HG03280 (cell line): Measurements from ENCODE around the gene ZNF48.

Experiments
- ATAC-seq: cut with Tn5 transposase; IDR thresholded peaks from one replicate; pipeline ENCODE4 v1.9.1; 2021; ENCODE audit warnings: mild to moderate bottlenecking, moderate library complexity; ENCODE audit not compliant: unreplicated experiment

Gene ZNF48

DNA sequence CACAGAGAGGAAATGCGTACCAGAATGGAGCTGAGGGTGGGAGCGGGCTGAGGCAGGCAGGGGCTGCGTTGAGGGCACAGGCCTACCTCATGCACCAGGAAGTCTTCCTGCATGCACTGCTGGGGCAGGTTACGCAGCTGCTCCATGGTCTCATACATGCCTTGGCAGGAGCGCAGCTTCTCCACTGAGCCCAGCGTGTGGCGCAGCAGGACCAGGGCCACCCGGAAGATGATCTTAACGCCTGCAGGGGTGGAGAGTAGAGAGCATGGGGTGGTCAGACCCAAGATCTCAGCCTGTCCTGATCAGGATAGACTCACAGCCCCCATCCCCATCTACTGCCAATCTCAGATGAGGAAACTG, 36.7 kb upstream of the ZNF48 start:
- ATAC-seq: no peak

GRCh38 chr16:30358990-30359870, 36.0 kb upstream of the ZNF48 start:
- no peak for ATAC-seq

DNA sequence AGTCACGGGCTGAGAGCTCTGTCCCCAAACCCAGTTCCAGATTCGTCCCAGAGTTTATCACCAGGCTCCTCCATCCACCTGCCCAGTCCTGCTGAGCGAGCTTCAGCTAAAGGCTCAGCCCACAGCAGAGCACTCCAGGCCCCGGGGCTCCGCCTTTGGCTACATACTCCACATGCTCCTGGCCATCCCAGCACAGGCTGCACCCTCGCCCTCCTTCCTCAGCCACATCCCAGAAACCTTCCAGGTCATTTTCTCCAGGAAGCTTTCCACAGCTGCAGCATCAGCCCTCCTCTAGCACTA, 35.4 kb upstream of the ZNF48 start:
- no peak for ATAC-seq

- ATAC-seq: no peak
Measured at GRCh38 chr16:30361180-30361579, 34.0 kb upstream of the ZNF48 start.

- no peak for ATAC-seq
Measured at GRCh38 chr16:30365200-30365599, 30.0 kb upstream of the ZNF48 start.

GRCh38 chr16:30366511-30366910, 28.7 kb upstream of the ZNF48 start:
- ATAC-seq: no peak

GRCh38 chr16:30367349-30368009, 27.7 kb upstream of the ZNF48 start:
- ATAC-seq: no peak

DNA sequence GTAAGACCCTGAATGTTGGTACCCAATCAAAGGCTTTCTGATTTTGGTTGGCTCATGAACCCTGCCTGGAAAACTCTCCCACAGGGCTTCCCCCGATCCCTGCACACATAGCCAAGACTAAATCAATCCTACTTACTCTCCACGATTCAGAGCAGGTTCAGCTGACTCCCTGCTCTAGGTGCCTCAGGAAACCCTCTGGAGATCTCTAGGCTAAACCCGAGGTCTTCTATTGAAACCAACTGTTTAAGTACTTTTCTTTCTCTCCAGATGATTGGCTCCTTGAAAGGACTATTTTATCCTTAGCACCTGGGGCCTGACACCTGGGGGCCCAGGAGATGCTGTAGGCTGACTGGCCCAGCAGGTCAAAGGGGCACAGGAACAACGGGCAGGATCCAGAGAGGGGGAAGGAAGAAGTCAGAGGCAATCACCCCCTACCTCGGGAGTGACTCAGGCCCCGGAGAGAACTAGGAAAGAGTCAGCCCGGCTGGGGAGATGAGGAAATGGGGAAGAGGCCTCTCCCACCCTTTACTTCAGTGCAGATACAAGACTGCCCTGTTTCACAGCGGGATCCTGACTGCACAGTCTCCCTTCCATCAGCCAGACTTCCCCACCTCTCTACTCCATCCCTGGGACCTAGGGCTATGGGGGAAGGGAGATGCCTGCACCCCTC, 27.0 kb upstream of the ZNF48 start:
- ATAC-seq: no peak

- no peak for ATAC-seq
Measured at GRCh38 chr16:30368792-30369090, 26.5 kb upstream of the ZNF48 start.

DNA sequence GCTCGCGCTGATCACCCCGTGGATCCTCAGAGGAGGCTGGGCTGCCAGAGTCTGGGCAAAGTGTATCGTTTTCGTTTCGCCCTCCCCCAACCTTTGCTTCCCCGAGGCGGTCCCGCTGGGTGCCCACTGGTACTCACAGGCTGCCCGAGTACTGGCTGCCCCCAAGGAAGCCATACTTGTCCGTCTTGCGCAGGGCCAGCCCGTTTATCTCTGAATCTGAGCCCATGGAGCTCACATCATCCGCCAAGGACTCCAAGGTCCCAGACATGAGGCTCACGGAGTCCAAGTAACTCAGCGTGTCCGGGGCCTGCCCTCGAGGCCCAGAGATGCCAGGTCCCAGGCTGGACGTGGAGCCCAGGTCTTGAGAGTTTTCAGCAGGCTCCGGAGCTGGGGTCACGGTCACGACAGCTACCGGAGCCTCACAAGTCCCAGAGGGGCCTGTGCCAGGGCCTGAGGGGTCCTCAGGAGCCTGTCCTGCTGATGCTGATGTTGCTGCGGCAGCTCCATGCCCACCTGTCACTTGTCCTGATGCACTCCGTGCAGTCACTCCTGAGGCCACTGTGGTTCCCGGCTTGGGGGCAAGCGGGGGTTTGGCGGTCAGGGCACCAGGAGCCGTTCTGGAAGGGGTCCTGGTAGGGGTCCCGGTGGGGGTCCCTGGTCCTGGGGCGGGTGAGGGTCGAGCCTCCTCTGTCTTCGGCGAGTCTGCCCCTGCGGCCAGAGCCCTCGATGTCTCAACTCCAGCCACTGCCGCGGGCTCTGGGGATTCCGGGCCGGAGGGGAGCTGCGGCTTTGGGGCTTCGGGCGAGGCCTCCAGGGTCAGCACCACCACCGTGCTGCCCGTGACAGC, 25.9 kb upstream of the ZNF48 start:
- ATAC-seq: no peak

DNA sequence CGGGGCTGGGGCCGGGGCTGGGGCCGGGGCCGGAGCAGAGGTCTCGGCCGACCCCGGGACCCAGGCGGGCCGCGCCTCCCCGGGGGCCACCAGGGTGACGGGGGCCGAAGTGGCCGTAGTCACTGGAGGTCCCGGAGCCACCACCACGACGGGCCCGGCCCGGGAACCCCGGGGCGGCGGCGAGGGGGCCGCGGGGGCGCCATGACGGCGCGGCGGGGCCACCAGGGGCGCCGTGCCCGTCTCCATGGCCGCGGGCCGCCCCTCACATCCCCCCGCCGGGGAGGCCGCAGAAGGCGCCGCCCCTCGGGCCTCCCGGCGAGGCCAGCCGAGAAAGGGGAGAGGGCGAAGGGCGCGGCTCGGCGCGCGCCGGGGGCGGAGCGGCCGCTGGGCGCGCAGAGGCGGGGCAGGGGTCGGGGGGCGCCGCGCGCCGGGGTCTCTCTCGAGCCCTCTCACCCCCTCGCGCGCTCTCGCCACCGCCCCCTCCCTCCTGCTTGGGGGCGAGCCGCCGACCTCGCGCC, 25.2 kb upstream of the ZNF48 start:
- no peak for ATAC-seq

DNA sequence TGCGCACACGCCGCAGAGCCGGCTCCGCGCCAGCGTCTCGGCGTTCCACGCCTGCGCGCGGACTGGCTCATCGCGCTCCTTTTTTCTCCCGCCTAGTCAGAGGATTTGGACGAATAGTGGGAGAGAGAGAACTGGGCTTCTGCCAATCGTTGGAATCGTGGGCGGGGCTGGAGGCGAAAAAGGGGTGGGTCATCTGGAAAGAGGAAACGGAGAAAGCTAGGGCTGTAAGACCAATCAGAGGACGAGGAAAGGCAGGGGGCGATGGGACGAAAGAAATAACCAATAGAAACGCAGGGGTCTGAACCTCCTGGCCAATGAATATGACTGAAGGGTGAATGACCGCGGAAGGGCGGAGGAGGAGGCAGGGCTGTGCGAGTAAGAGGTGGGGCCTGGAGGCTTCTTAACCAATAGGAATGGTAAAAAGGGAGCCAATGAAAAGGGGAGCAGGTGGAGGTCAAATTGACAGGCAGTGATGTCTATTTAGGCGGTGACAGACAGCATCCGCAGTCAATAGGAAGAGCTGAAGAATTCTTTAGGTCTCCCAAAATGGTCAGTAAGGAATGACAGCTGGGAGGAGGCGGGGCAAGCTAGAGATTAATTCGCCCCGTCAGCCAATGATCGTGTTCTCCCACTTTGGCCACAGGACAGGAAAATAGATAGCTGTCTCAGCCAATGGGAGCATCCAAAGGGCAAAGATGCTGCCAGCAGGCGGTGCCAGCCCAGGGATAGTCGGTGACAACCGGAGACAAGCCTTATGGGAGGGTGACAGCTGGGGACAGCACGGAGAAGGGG, 24.6 kb upstream of the ZNF48 start, which contains the start of gene TBC1D10B:
TBC1D10B (minus strand) TSS at position 39 of the 792 bp plus-strand sequence. CDS start 311 bp downstream, outside the sequence.
- ATAC-seq: peak; percentile 80

GRCh38 chr16:30371248-30371816, 23.9 kb upstream of the ZNF48 start:
- no peak for ATAC-seq

GRCh38 chr16:30372038-30372712, 23.0 kb upstream of the ZNF48 start:
- ATAC-seq: no peak

DNA sequence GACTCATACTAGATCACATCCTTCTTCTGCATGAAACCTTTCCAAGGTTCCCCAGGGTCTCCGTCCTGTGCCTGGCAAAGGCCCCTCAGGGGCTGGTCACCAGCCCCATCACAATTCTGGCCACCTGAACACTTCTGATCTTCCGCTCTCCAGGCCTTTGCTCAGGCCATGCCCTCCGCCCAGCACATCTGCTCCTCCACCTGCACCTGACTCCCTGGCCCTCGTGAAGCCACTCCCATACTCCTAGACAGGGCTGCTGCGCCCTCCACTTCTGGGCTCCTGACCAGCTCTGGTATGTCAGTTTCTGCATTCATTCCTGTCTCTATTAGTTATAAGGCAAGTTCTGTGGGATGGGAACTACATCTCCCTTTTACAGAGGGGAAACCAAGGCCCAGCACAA, 22.5 kb upstream of the ZNF48 start:
- no peak for ATAC-seq

DNA sequence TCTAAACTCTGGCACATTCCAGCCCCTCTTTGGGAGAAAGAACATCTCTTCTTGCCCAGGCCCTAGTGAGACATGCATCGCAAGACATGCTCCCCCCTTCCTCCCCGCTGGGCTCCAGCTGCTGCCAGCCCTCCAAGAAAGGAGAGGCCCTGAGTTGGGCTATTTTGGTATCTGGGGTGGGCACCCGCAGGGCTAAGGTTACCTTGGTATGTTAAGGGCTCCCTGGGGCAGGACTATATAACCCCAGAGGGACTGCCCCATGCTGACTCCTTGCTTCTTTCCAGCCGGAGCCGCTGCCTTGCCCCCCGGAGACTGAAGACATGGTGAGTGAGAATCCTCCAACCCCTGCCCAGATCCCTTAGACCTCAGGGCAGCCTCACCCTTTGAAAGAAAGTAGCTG, 20.7 kb upstream of the ZNF48 start, which contains the start of gene MYL11:
MYL11 (plus strand) TSS at position 265 of the 400 bp plus-strand sequence; CDS start at position 321, 56 bp downstream.
- no peak for ATAC-seq

DNA sequence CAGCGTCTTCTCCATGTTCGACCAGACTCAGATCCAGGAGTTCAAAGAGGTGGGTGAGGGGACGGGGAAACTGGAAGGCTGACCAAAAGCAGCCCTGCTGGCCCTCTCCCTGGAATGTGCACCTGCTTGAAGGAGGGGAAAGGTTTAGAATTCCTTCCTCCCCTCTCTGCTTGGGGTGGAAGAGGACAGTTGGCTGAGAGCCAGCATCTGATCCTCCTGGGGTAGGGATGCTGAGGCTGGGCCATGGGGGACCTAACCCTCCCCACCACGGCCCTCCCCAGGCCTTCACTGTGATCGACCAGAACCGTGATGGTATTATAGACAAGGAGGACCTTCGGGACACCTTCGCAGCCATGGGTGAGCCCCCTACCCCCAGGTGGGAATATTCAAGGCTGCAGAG, 19.4 kb upstream of the ZNF48 start:
- no peak for ATAC-seq

DNA sequence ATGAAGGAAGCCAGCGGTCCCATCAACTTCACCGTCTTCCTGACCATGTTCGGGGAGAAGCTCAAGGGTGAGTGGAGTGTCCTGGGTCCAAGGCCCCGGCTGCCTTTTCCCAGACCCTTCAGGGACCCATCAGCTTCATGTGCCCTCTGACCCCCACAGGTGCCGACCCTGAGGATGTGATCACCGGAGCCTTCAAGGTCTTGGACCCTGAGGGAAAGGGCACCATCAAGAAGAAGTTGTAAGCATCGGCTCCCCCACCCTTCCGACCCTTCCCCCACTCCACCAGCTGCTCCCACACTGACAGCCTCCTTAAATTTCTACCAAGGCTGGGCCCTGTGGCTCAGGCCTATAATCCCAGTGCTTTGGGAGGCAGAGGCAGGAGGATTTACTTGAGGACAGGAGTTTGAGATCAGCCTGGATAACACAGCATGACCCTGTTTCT, 18.7 kb upstream of the ZNF48 start:
- ATAC-seq: no peak
